ENCODE results near the gene LEMD2.

The LEMD2 gene

GRCh38 chr6:33772082-33772830 is 16.7 kb downstream of the LEMD2 start:
- Histone ChIP-seq H3K4me1 (ENCODE audit: insufficient read depth, low read length) (peaks cover 17% of the 10 kb centered on the region), H3K27me3 (ENCODE audit: insufficient read depth, low read length) (no peaks in the 10 kb centered on the region), H3K36me3 (ENCODE audit: insufficient read depth, low read length) (peaks cover 40% of the 10 kb centered on the region), H2AFZ (ENCODE audit: low read depth, low read length) (no peak overlapping the region), H3K4me3 (ENCODE audit: low read length) (no peak overlapping the region), H3K9me3 (ENCODE audit: low read length) (no peaks in the 10 kb centered on the region)

DNA sequence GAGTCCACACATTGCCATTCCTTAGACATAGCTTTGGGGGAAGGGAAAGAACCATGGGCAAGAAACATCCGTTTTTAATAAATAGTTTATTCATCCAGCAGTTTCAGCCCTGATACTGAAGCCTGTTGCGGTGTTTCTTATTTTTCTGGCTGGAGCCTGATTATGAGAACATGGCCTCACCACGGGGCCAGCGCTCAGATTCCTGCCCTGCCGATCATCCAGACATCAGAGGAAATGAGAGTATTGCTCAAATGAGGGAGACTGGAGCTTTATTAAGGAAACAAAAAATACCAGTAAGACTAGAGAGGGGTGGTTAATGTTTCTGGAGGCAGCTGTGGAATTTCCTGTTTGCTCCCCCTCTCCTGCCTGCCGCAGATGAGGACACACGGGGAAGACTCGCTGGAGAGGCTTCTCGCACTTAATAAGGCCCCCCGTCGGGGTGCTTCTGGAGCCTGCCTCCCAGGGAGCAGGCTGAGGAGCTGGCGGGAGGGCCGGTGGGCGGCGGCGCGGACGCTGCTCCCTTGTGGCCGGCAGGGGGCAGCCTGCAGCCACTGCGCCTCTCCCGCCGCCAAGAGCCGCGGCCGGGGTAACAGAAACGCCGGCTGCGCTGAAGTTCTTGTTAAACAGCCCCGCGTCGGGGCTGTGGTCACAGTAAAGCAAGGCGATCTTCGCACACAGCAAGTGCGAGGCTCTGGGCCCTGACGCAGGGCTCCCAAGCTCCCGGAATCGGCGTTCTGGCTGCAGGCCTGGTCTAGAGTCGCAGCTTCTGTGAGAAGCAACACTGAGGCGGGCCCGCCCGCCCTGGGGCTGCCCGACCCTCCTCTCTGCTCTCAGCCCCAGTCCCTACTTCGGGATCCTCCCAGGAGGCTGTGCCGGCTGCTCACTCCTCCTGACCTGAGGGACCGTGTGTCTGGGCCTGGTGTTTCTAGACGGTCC is 17.5 kb downstream of the LEMD2 start:
- no peaks in the 10 kb centered on the region for H3K27me3 ChIP-seq (ENCODE audit: insufficient read depth, low read length)
- H3K9me3 ChIP-seq (ENCODE audit: low read length): no peaks in the 10 kb centered on the region
- H3K4me3 ChIP-seq (ENCODE audit: low read length): no peak overlapping the region
- no peak overlapping the region for H2AFZ ChIP-seq (ENCODE audit: low read depth, low read length)
- peaks cover 17% of the 10 kb centered on the region for H3K4me1 ChIP-seq (ENCODE audit: insufficient read depth, low read length)
- peaks cover 32% of the 10 kb centered on the region for H3K36me3 ChIP-seq (ENCODE audit: insufficient read depth, low read length)

DNA sequence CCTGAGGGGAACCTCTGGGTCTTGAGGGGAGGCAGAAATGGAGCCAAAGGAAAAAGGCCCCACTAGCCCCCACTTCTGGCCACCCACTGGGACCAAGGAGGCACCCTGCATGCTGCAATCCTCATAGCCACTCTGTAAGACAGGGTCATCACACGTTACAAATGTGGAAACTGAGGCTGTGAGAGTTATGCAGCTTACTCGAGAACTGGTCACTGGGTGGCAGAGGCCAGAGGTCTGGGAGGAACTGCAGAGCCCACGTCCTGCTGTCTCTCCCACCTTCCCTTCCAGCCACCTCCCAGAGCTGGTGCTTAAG is 18.1 kb downstream of the LEMD2 start:
- no peak overlapping the region for H2AFZ ChIP-seq (ENCODE audit: low read depth, low read length)
- H3K36me3 ChIP-seq (ENCODE audit: insufficient read depth, low read length): peaks cover 25% of the 10 kb centered on the region
- no peaks in the 10 kb centered on the region for H3K27me3 ChIP-seq (ENCODE audit: insufficient read depth, low read length)
- peaks cover 17% of the 10 kb centered on the region for H3K4me1 ChIP-seq (ENCODE audit: insufficient read depth, low read length)
- H3K4me3 ChIP-seq (ENCODE audit: low read length): no peak overlapping the region
- no peaks in the 10 kb centered on the region for H3K9me3 ChIP-seq (ENCODE audit: low read length)

GRCh38 chr6:33770124-33770832 is 18.7 kb downstream of the LEMD2 start:
- H3K27me3 ChIP-seq (ENCODE audit: insufficient read depth, low read length): no peaks in the 10 kb centered on the region
- H3K36me3 ChIP-seq (ENCODE audit: insufficient read depth, low read length): peaks cover 21% of the 10 kb centered on the region
- no peaks in the 10 kb centered on the region for H3K9me3 ChIP-seq (ENCODE audit: low read length)
- no peak overlapping the region for H3K4me3 ChIP-seq (ENCODE audit: low read length)
- no peak overlapping the region for H2AFZ ChIP-seq (ENCODE audit: low read depth, low read length)
- peaks cover 17% of the 10 kb centered on the region for H3K4me1 ChIP-seq (ENCODE audit: insufficient read depth, low read length)

DNA sequence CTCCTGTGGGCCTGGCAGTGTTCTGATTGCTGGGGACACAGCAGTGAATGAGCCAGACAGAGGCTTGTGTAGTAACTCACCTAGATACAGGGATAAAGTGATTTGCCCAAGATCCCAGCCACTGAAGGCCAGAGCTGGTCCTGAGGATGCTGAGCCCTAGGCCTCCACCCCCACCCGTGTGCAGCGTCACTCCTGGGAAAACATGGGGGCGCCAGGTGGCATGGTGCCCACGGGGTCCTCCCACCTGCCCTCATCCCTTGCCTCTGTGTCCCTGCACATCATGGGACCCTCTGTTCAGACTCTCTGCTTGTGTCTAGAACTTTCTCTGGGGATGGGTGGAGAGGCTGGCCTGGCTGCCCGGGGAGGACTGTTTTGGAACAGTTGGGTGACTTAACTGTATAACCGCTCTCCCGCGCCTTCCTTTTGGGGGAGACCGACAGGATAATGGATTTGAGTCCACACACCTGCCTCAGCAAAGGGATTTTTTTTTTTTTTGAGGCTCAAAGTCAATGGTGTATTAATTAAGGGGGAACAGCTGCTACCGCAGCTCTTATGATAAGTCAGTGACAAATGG is 19.6 kb downstream of the LEMD2 start:
- H3K4me1 ChIP-seq (ENCODE audit: insufficient read depth, low read length): peaks cover 17% of the 10 kb centered on the region
- H3K36me3 ChIP-seq (ENCODE audit: insufficient read depth, low read length): peaks cover 14% of the 10 kb centered on the region
- no peaks in the 10 kb centered on the region for H3K9me3 ChIP-seq (ENCODE audit: low read length)
- H3K4me3 ChIP-seq (ENCODE audit: low read length): no peak overlapping the region
- no peaks in the 10 kb centered on the region for H3K27me3 ChIP-seq (ENCODE audit: insufficient read depth, low read length)
- no peak overlapping the region for H2AFZ ChIP-seq (ENCODE audit: low read depth, low read length)

DNA sequence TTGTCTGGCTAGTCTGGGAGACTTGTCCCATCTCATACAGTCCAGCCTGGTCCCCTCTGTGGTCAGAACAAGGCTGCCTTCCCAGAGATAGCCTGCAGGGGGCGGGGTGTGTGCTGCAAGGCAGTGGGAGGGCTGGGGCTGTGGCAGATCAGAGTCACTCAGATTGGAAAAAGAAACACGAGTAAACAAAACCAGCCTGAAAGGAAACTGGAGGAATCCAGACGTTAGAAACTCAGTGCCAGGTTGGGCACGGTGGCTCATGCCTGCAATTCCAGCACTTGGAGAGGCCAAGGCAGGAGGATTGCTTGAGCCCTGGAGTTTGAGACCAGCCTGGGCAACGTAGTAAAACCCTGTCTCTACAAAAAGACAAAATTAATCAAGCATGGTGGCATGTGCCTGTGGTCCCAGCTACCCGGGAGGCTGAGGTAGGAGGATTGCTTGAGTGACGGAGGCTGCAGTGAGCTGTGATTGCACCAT is 20.2 kb downstream of the LEMD2 start:
- H3K9me3 ChIP-seq (ENCODE audit: low read length): no peaks in the 10 kb centered on the region
- H3K36me3 ChIP-seq (ENCODE audit: insufficient read depth, low read length): peaks cover 11% of the 10 kb centered on the region
- no peak overlapping the region for H3K4me3 ChIP-seq (ENCODE audit: low read length)
- H3K27me3 ChIP-seq (ENCODE audit: insufficient read depth, low read length): no peaks in the 10 kb centered on the region
- H3K4me1 ChIP-seq (ENCODE audit: insufficient read depth, low read length): peaks cover 17% of the 10 kb centered on the region
- no peak overlapping the region for H2AFZ ChIP-seq (ENCODE audit: low read depth, low read length)

DNA sequence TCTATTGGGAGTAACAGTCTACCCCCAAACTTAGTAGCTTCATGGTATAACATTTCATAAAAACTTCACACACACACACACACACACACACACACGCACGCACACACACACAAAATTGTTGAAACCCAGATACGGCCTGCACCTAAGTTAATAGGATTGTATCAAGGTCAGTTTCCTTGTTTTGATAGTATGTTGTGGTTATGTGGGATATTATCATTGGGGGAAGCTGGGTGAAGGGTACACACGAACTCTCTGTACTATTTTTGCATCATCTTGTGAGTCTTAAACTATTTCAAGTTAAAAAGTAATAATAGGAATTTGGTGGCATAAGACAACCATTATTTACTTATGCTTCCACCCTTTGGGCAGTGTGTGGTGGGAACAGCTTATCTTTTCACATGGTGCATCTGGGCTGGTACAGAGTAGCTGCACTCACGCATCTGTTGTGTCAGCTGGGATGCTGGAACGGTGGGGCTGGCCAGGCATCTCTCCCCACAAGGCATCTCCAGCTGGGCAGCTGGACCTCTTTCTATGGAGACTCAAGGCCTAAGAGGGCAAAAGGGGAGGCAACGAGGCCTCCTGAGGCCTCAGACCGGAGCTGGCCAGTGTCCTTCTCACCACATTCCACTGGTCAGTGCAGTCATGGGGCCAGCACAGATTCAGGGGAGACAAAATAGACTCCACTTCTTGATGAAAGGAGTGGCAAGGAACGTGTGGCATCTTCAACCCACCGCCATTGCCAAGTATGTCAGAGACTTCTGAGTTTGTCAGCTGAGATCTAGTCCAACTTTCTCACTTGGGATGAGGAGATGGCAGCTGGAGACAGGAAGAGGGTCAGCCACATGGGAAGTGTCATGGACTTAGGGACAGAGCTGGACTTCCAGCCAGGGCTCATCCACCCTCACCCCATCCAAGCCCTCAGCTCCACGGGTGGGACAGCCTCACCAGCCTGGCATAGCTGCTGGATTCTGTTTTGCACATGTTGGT is 21.7 kb downstream of the LEMD2 start:
- Histone ChIP-seq H3K36me3 (ENCODE audit: insufficient read depth, low read length) (peaks cover 2% of the 10 kb centered on the region), H3K27me3 (ENCODE audit: insufficient read depth, low read length) (no peaks in the 10 kb centered on the region), H3K4me3 (ENCODE audit: low read length) (no peak overlapping the region), H2AFZ (ENCODE audit: low read depth, low read length) (no peak overlapping the region), H3K9me3 (ENCODE audit: low read length) (no peaks in the 10 kb centered on the region), H3K4me1 (ENCODE audit: insufficient read depth, low read length) (peaks cover 13% of the 10 kb centered on the region)

DNA sequence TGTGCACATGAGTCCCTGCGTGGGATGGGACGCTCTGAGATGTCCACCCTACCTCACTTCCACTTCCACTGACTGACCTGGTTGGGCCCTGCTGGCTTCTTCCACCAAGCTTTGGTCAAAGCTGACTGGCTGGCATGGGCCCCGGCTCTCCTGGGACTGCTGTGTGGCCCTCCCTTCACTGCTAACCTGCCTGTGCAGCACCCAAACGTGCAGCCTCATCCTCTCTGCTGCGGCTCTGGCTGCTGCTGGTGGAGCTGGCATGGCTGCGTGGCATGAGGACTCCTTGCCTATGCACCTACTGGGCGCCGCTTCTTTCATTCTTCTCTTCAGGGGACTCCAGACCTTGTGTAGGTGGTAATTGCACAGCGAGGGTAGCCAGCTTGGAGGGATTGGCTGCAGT is 23.6 kb downstream of the LEMD2 start:
- no peak overlapping the region for H3K4me3 ChIP-seq (ENCODE audit: low read length)
- H2AFZ ChIP-seq (ENCODE audit: low read depth, low read length): no peak overlapping the region
- no peaks in the 10 kb centered on the region for H3K27me3 ChIP-seq (ENCODE audit: insufficient read depth, low read length)

GRCh38 chr6:33764036-33764435 is 24.9 kb downstream of the LEMD2 start:
- H3K9me3 ChIP-seq (ENCODE audit: low read length): no peaks in the 10 kb centered on the region
- H3K4me3 ChIP-seq (ENCODE audit: low read length): no peak overlapping the region
- H3K36me3 ChIP-seq (ENCODE audit: insufficient read depth, low read length): no peaks in the 10 kb centered on the region
- no peaks in the 10 kb centered on the region for H3K4me1 ChIP-seq (ENCODE audit: insufficient read depth, low read length)
- H2AFZ ChIP-seq (ENCODE audit: low read depth, low read length): no peak overlapping the region
- H3K27me3 ChIP-seq (ENCODE audit: insufficient read depth, low read length): peaks cover 3% of the 10 kb centered on the region

More for the DNA sequence above, 23.6 kb downstream of the LEMD2 start:
- Histone ChIP-seq H3K36me3 (ENCODE audit: insufficient read depth, low read length) (no peaks in the 10 kb centered on the region), H3K9me3 (ENCODE audit: low read length) (no peaks in the 10 kb centered on the region), H3K4me1 (ENCODE audit: insufficient read depth, low read length) (peaks cover 3% of the 10 kb centered on the region)

GRCh38 chr6:33763483-33763882 is 25.4 kb downstream of the LEMD2 start:
- H3K27me3 ChIP-seq (ENCODE audit: insufficient read depth, low read length): peaks cover 3% of the 10 kb centered on the region
- no peak overlapping the region for H3K4me3 ChIP-seq (ENCODE audit: low read length)
- no peaks in the 10 kb centered on the region for H3K4me1 ChIP-seq (ENCODE audit: insufficient read depth, low read length)
- H3K36me3 ChIP-seq (ENCODE audit: insufficient read depth, low read length): no peaks in the 10 kb centered on the region
- no peaks in the 10 kb centered on the region for H3K9me3 ChIP-seq (ENCODE audit: low read length)
- no peak overlapping the region for H2AFZ ChIP-seq (ENCODE audit: low read depth, low read length)

- no peak overlapping the region for H3K4me3 ChIP-seq (ENCODE audit: low read length)
These were observed 26.2 kb downstream of the LEMD2 start for GRCh38 chr6:33762713-33763112.

More at GRCh38 chr6:33762713-33763112, 26.2 kb downstream of the LEMD2 start:
- Histone ChIP-seq H2AFZ (ENCODE audit: low read depth, low read length) (no peak overlapping the region), H3K36me3 (ENCODE audit: insufficient read depth, low read length) (no peaks in the 10 kb centered on the region), H3K9me3 (ENCODE audit: low read length) (no peaks in the 10 kb centered on the region), H3K4me1 (ENCODE audit: insufficient read depth, low read length) (no peaks in the 10 kb centered on the region), H3K27me3 (ENCODE audit: insufficient read depth, low read length) (peaks cover 3% of the 10 kb centered on the region)

Measured in neuron (in vitro differentiated cells).